Common myeloid progenitor, CD34-positive (primary cell): ENCODE results near the gene CFAP99.

ENCODE experiments used
- CTCF ChIA-PET: fragments of 350-600 bp; sonication (Branson Sonifier 250); formaldehyde crosslinking; loops from one replicate; lab custom pipeline; 2021; ENCODE audit warnings: antibody characterized with exemption; lab: Charles Lee
- POLR2A ChIA-PET: fragments of 350-600 bp; sonication (Branson Sonifier 250); formaldehyde crosslinking; loops from one replicate; lab custom pipeline; 2021; ENCODE audit warnings: antibody characterized with exemption; lab: Charles Lee
- DNase-seq, 3 donors: peaks; one replicate each; pipeline versions ENCODE4 v3.0.0 to v3.0.0-alpha.2; 2013
- H3K27ac ChIP-seq, 2 experiments: 1 replicate in 1 of 2; 2 replicates in 1 of 2; pipeline ENCODE4 v1.7.0; 2013; ENCODE audit warnings: inconsistent platforms in 2 of 2, low read length in 2 of 2, mild to moderate bottlenecking in 2 of 2, low read depth in 1 of 2, moderate library complexity in 1 of 2; ENCODE audit not compliant: severe bottlenecking in 2 of 2, insufficient read depth in 1 of 2, poor library complexity in 1 of 2
- H3K27me3 ChIP-seq, 5 experiments: replicated peaks in 2 of 5; 1 replicate in 3 of 5; 2 replicates in 2 of 5; pipeline versions ENCODE4 v1.6.1 to v1.7.0; 2013; ENCODE audit warnings: low read length in 4 of 5, mild to moderate bottlenecking in 2 of 5, moderate library complexity in 2 of 5, inconsistent platforms in 1 of 5; ENCODE audit not compliant: insufficient read depth in 5 of 5, control insufficient read depth in 4 of 5
- H3K36me3 ChIP-seq, 4 experiments: 1 replicate in 2 of 4; 2 replicates in 2 of 4; pipeline versions ENCODE4 v1.6.1 to v1.7.0; 2013; ENCODE audit warnings: low read length in 3 of 4, control low read depth in 1 of 4, mild to moderate bottlenecking in 1 of 4; ENCODE audit not compliant: control insufficient read depth in 4 of 4, insufficient read depth in 4 of 4
- H3K4me1 ChIP-seq, 4 experiments: 1 replicate in 3 of 4; 2 replicates in 1 of 4; pipeline versions ENCODE4 v1.6.1 to v1.7.1; 2013; ENCODE audit warnings: low read length in 3 of 4, mild to moderate bottlenecking in 3 of 4, control low read depth in 1 of 4, inconsistent platforms in 1 of 4, moderate library complexity in 1 of 4; ENCODE audit not compliant: control insufficient read depth in 4 of 4, insufficient read depth in 4 of 4; ENCODE audit errors: control extremely low read depth in 1 of 4
- H3K4me3 ChIP-seq, 7 experiments: 1 replicate in 4 of 7; 2 replicates in 3 of 7; pipeline versions ENCODE4 v1.5.1 to v1.7.0; 2013; ENCODE audit warnings: mild to moderate bottlenecking in 7 of 7, low read length in 6 of 7, moderate library complexity in 6 of 7, inconsistent platforms in 2 of 7, low read depth in 2 of 7, control low read depth in 1 of 7; ENCODE audit not compliant: insufficient read depth in 4 of 7, control insufficient read depth in 1 of 7; ENCODE audit errors: extremely low read depth in 1 of 7
- H3K9me3 ChIP-seq, 5 experiments: 1 replicate in 4 of 5; 2 replicates in 1 of 5; pipeline versions ENCODE4 v1.6.1 to v1.7.1; 2013; ENCODE audit warnings: low read length in 4 of 5, mild to moderate bottlenecking in 2 of 5, inconsistent platforms in 1 of 5, low read depth in 1 of 5, moderate library complexity in 1 of 5; ENCODE audit not compliant: control insufficient read depth in 4 of 5, insufficient read depth in 2 of 5; ENCODE audit errors: control extremely low read depth in 1 of 5
- WGBS: methylation state at CpG from one replicate; pipeline ENCODE4 v1.1.5; 2013; ENCODE audit not compliant: insufficient coverage; 5-methylcytosine and 5-hydroxymethylcytosine counted together

Gene CFAP99

GRCh38 chr4:2458546-2459491 is 40.1 kb downstream of the CFAP99 start:
- H3K27me3 ChIP-seq, result peaks cover 0 to 10% (median 7%) of the 10 kb centered on the region in 5 experiments
- WGBS, result 94% methylated on average over 38 of the region's 38 CpGs
- no peaks in the 10 kb centered on the region for H3K36me3 ChIP-seq
- H3K9me3 ChIP-seq, result no peaks in the 10 kb centered on the region
- ChIA-PET CTCF (interaction anchor here (0.9 to 2.8 kb wide), 3 partner anchors 8 to 15 kb away, joined by 3 to 14 read pairs (median 5); partner anchors contain the start of gene RNF4), POLR2A (interaction anchor here (0.6 kb wide), 1 partner anchor 43 kb away, joined by 4 read pairs; no protein-coding TSS in a partner anchor)
- H3K27ac ChIP-seq, result no peak overlapping the region
- no peak overlapping the region for H3K4me3 ChIP-seq
- H3K4me1 ChIP-seq, result peaks cover 0 to 13% (median 12%) of the 10 kb centered on the region in 4 experiments
- DNase-seq, result no peak

- Histone ChIP-seq H3K4me3 (no peak overlapping the region), H3K4me1 (peaks cover 0 to 13% (median 12%) of the 10 kb centered on the region in 4 experiments), H3K27me3 (peaks cover 0 to 10% (median 7%) of the 10 kb centered on the region in 5 experiments), H3K27ac (no peak overlapping the region), H3K36me3 (no peaks in the 10 kb centered on the region), H3K9me3 (no peaks in the 10 kb centered on the region)
- DNase-seq, result no peak
- WGBS, result 94% methylated on average over 15 of the region's 19 CpGs
- CTCF ChIA-PET, result interaction anchor here (0.5 to 2.8 kb wide), 4 partner anchors 9 to 246 kb away, joined by 3 to 14 read pairs (median 4); partner anchors contain the start of gene RNF4
- POLR2A ChIA-PET, result interaction anchor here (0.6 to 1.1 kb wide), 2 partner anchors 23 to 42 kb away, joined by 3 to 4 read pairs; no protein-coding TSS in a partner anchor
Measured at GRCh38 chr4:2459589-2460349, 41.0 kb downstream of the CFAP99 start.

GRCh38 chr4:2461246-2461960 is 42.6 kb downstream of the CFAP99 start:
- H3K9me3 ChIP-seq, result no peaks in the 10 kb centered on the region
- ChIA-PET CTCF (interaction anchor here (0.6 to 2.8 kb wide), 10 partner anchors 8 to 289 kb away, joined by 3 to 14 read pairs (median 4); no protein-coding TSS in a partner anchor), POLR2A (interaction anchor here (1.3 kb wide), 1 partner anchor 74 kb away, joined by 3 read pairs; no protein-coding TSS in a partner anchor)
- H3K36me3 ChIP-seq, result no peaks in the 10 kb centered on the region
- peaks cover 0 to 13% (median 12%) of the 10 kb centered on the region in 4 experiments for H3K4me1 ChIP-seq
- H3K27ac ChIP-seq, result no peak overlapping the region
- no peak for DNase-seq
- no peak overlapping the region for H3K4me3 ChIP-seq
- peaks cover 0 to 10% (median 7%) of the 10 kb centered on the region in 5 experiments for H3K27me3 ChIP-seq
- WGBS, result 83% methylated on average over 12 of the region's 15 CpGs

GRCh38 chr4:2462218-2462991 is 43.6 kb downstream of the CFAP99 start:
- WGBS, result 4% methylated on average over 92 of the region's 99 CpGs
- Histone ChIP-seq H3K36me3 (no peaks in the 10 kb centered on the region), H3K9me3 (no peaks in the 10 kb centered on the region), H3K4me3 (peak overlapping the region in 5 of 7 experiments; percentile 5 to 67 (median 59)), H3K27ac (no peak overlapping the region), H3K4me1 (peaks cover 0 to 13% (median 12%) of the 10 kb centered on the region in 4 experiments), H3K27me3 (peaks cover 0 to 10% (median 7%) of the 10 kb centered on the region in 5 experiments)
- ChIA-PET CTCF (interaction anchor here (0.6 to 2.3 kb wide), 9 partner anchors 9 to 290 kb away, joined by 3 to 10 read pairs (median 3); no protein-coding TSS in a partner anchor), POLR2A (interaction anchor here (1.3 kb wide), 1 partner anchor 73 kb away, joined by 3 read pairs; no protein-coding TSS in a partner anchor)
- DNase-seq, result peak; percentile 75 to 82 (median 78)

GRCh38 chr4:2462992-2463762 is 44.4 kb downstream of the CFAP99 start:
- peaks cover 0 to 10% (median 7%) of the 10 kb centered on the region in 5 experiments for H3K27me3 ChIP-seq
- CTCF ChIA-PET, result interaction anchor here (0.7 to 4.2 kb wide), 9 partner anchors 9 to 72 kb away, joined by 3 to 26 read pairs (median 3); no protein-coding TSS in a partner anchor
- H3K9me3 ChIP-seq, result no peaks in the 10 kb centered on the region
- no peak for DNase-seq
- POLR2A ChIA-PET, result interaction anchor here (1.3 kb wide), 1 partner anchor 72 kb away, joined by 3 read pairs; no protein-coding TSS in a partner anchor
- H3K4me1 ChIP-seq, result peaks cover 0 to 20% (median 18%) of the 10 kb centered on the region in 4 experiments
- peak overlapping the region in 4 of 7 experiments; percentile 7 to 67 (median 46) for H3K4me3 ChIP-seq
- WGBS, result 40% methylated on average over 28 of the region's 35 CpGs
- H3K27ac ChIP-seq, result no peak overlapping the region
- no peaks in the 10 kb centered on the region for H3K36me3 ChIP-seq
